ENCODE measurements around the gene CLDN34. TPM values are rescaled to one million over a fixed set of nuclear protein-coding genes. Genes with fewer than 3 reads are reported as not detected.

Gene CLDN34
- polyA plus RNA-seq, 1 of the 3 experiments (the other 2 are of a cell fraction) = not detected

- Histone ChIP-seq H3K9me3 (no peaks in the 10 kb centered on the region), H3K9ac (no peak overlapping the region), H3K79me2 (ENCODE audit: insufficient read depth) (no peaks in the 10 kb centered on the region), H3K27me3 (ENCODE audit: insufficient read depth) (no peaks in the 10 kb centered on the region; the same call in 1 of the 2 replicates), H3K27ac (ENCODE audit: low read depth in 2 of 2, low read length in 1 of 2) (no peak overlapping the region), H3K36me3 (replicated peaks in 1 of 2; ENCODE audit: control insufficient read depth in 1 of 2, insufficient read depth in 2 of 2, low read length in 1 of 2) (no peaks in the 10 kb centered on the region), H3K4me3 (ENCODE audit: low read depth in 2 of 2, low read length in 1 of 2) (no peak overlapping the region), H2AFZ (ENCODE audit: low read depth) (no peak overlapping the region), H3K9me2 (no peaks in the 10 kb centered on the region), H3K4me2 (no peak overlapping the region), H3K4me1 (ENCODE audit: control insufficient read depth in 1 of 2, insufficient read depth in 2 of 2, low read depth in 1 of 2, low read length in 1 of 2) (no peaks in the 10 kb centered on the region), H4K20me1 (ENCODE audit: insufficient read depth) (no peaks in the 10 kb centered on the region), H3F3A (replicated peaks; ENCODE audit: insufficient read depth) (no peaks in the 10 kb centered on the region)
- WGBS (ENCODE audit: low lambda C conversion rate) = 69% methylated on average over 13 of the region's 28 CpGs
- TF ChIP-seq FOSL2 (IDR thresholded peaks at IDR 0.05; ENCODE audit: borderline replicate concordance, low read depth) (no peak), JUND (IDR thresholded peaks at IDR 0.05) (no peak), TAF1 (IDR thresholded peaks at IDR 0.05; ENCODE audit: borderline replicate concordance, low read depth, low read length) (no peak), USF2 (IDR thresholded peaks at IDR 0.05; ENCODE audit: borderline replicate concordance, low read depth, low read length) (no peak)
- TF ChIP-seq, protein P1, sequence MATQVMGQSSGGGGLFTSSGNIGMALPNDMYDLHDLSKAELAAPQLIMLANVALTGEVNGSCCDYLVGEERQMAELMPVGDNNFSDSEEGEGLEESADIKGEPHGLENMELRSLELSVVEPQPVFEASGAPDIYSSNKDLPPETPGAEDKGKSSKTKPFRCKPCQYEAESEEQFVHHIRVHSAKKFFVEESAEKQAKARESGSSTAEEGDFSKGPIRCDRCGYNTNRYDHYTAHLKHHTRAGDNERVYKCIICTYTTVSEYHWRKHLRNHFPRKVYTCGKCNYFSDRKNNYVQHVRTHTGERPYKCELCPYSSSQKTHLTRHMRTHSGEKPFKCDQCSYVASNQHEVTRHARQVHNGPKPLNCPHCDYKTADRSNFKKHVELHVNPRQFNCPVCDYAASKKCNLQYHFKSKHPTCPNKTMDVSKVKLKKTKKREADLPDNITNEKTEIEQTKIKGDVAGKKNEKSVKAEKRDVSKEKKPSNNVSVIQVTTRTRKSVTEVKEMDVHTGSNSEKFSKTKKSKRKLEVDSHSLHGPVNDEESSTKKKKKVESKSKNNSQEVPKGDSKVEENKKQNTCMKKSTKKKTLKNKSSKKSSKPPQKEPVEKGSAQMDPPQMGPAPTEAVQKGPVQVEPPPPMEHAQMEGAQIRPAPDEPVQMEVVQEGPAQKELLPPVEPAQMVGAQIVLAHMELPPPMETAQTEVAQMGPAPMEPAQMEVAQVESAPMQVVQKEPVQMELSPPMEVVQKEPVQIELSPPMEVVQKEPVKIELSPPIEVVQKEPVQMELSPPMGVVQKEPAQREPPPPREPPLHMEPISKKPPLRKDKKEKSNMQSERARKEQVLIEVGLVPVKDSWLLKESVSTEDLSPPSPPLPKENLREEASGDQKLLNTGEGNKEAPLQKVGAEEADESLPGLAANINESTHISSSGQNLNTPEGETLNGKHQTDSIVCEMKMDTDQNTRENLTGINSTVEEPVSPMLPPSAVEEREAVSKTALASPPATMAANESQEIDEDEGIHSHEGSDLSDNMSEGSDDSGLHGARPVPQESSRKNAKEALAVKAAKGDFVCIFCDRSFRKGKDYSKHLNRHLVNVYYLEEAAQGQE (IDR thresholded peaks at IDR 0.05; ENCODE audit: low read depth, low read length) = no peak
- no peak for DNase-seq
- POLR2A ChIA-PET = no interaction called here
- CTCF ChIA-PET = interaction anchor here (1.0 to 6.1 kb wide), 3 partner anchors 9 to 127 kb away, joined by 3 to 40 read pairs (median 4); no protein-coding TSS in a partner anchor
Measured at GRCh38 chrX:9992061-9992460, 24.9 kb downstream of the CLDN34 start.

DNA sequence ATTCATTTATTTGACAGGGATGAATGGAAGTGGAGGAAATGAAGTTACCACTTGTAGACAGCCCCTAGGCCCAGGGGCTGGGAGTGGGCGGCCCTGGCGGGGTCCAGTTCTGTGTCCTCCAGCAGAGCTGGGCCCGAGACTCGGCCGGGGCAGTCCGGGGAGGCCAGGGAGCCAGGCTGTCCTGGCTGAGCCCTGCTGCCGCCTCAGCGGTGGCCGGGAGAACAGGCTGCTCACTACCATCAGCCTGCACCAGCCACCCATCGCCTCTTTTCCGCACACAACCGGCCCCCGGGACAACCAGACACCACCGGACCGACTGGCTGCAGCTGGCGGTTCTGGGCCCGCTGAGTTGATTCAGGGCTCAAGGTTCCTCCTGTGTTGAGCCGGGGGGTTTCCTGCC lies 25.6 kb downstream of the CLDN34 start:
- Histone ChIP-seq H3K79me2 (ENCODE audit: insufficient read depth) (no peaks in the 10 kb centered on the region), H4K20me1 (ENCODE audit: insufficient read depth) (no peaks in the 10 kb centered on the region), H3K27ac (ENCODE audit: low read depth in 2 of 2, low read length in 1 of 2) (no peak overlapping the region), H3K4me1 (ENCODE audit: control insufficient read depth in 1 of 2, insufficient read depth in 2 of 2, low read depth in 1 of 2, low read length in 1 of 2) (no peaks in the 10 kb centered on the region), H3K9me3 (no peaks in the 10 kb centered on the region), H3K9me2 (no peaks in the 10 kb centered on the region), H3K27me3 (ENCODE audit: insufficient read depth) (no peaks in the 10 kb centered on the region; the same call in 1 of the 2 replicates), H3K4me3 (ENCODE audit: low read depth in 2 of 2, low read length in 1 of 2) (no peak overlapping the region), H3K36me3 (replicated peaks in 1 of 2; ENCODE audit: control insufficient read depth in 1 of 2, insufficient read depth in 2 of 2, low read length in 1 of 2) (no peaks in the 10 kb centered on the region), H3F3A (replicated peaks; ENCODE audit: insufficient read depth) (no peaks in the 10 kb centered on the region), H3K4me2 (no peak overlapping the region), H2AFZ (ENCODE audit: low read depth) (no peak overlapping the region), H3K9ac (no peak overlapping the region)
- no peak for DNase-seq
- ChIA-PET CTCF (interaction anchor here (1.0 to 6.1 kb wide), 2 partner anchors 122 to 127 kb away, joined by 3 to 40 read pairs; no protein-coding TSS in a partner anchor), POLR2A (no interaction called here)
- no peak for TF ChIP-seq FOSL2 (IDR thresholded peaks at IDR 0.05; ENCODE audit: borderline replicate concordance, low read depth)
- no peak for TF ChIP-seq MEF2A (IDR thresholded peaks at IDR 0.05; ENCODE audit: borderline replicate concordance, low read depth)
- TF ChIP-seq FOXM1 (IDR thresholded peaks at IDR 0.05; ENCODE audit: low read depth) = no peak
- whole genome bisulfite sequencing (ENCODE audit: low lambda C conversion rate) = 53% methylated on average over 11 of the region's 18 CpGs

All from SK-N-SH (cell line).